Measurements from ENCODE around the gene TMEM168. TPM values are rescaled to one million over a fixed set of nuclear protein-coding genes. Genes with fewer than 3 reads are reported as not detected.

Gene TMEM168
- total and polyA plus RNA-seq, 2 of the 13 experiments (the other 11 are each of a cell fraction or from before 2014, with no cell fraction given): 8.7 to 15.7 TPM

DNA sequence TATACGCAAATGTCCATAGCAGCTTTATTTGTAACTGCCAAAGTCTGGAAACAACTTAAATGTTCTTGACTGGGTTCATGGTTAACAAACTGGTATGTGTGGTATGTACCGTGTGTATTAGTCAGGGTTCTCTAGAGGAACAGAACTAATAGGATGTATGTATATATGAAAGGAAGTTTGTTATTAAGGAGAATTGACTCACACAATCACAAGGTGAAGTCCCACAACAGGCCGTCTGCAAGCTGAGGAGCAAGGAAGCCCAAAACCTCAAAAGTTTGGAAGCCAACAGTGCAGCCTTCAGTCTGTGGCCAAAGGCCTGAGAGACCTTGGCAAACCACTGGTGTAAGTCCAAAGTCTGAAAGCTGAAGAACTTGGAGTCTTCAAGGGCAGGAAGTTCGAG, 66.8 kb downstream of the TMEM168 start:
- WGBS (ENCODE audit: low lambda C conversion rate): 24% methylated on average over 3 of the region's 4 CpGs
- TF ChIP-seq GATAD2A (CRISPR knock-in tag; IDR thresholded peaks at IDR 0.05): no peak
- TF ChIP-seq ZNF879 (CRISPR knock-in tag; IDR thresholded peaks at IDR 0.05): no peak
- TF ChIP-seq ZNF781 (CRISPR knock-in tag; IDR thresholded peaks at IDR 0.05; ENCODE audit: borderline replicate concordance, not compliant biosample characterization): no peak
- no peak for TF ChIP-seq FIP1L1 (IDR thresholded peaks at IDR 0.05; ENCODE audit: borderline replicate concordance, insufficient read depth, low read depth, low read length)
- TF ChIP-seq ZNF557 (CRISPR knock-in tag; IDR thresholded peaks at IDR 0.05): no peak
- TF ChIP-seq DNMT3B (CRISPR knock-in tag; conservative IDR thresholded peaks at IDR 0.05): no peak
- no peak for TF ChIP-seq NRL (CRISPR knock-in tag; IDR thresholded peaks at IDR 0.05; ENCODE audit: borderline replicate concordance)
- TF ChIP-seq IKZF5 (CRISPR knock-in tag; IDR thresholded peaks at IDR 0.05): no peak
- TF ChIP-seq ZNF782 (CRISPR knock-in tag; IDR thresholded peaks at IDR 0.05; ENCODE audit: borderline replicate concordance): no peak
- no peak for TF ChIP-seq ZNF7 (CRISPR knock-in tag; IDR thresholded peaks at IDR 0.05)
- TF ChIP-seq ZSCAN12 (CRISPR knock-in tag; IDR thresholded peaks at IDR 0.05): no peak
- no peak for TF ChIP-seq FOSL2 (CRISPR knock-in tag; IDR thresholded peaks at IDR 0.05)
- TF ChIP-seq TEAD2 (CRISPR knock-in tag; IDR thresholded peaks at IDR 0.05): no peak

More for the DNA sequence above, 66.8 kb downstream of the TMEM168 start:
- no peaks in the 10 kb centered on the region for H3K27me3 ChIP-seq (ENCODE audit: control insufficient read depth in 1 of 2, insufficient read depth in 2 of 2, low read length in 2 of 2)
- H3K9ac ChIP-seq (ENCODE audit: insufficient read depth, low read depth, low read length): no peak overlapping the region
- DNase-seq (ENCODE audit: low spot score) (no peak), FAIRE-seq (no peak), ATAC-seq (no peak)
- no peak overlapping the region for H2AFZ ChIP-seq (ENCODE audit: low read length)
- H4K20me1 ChIP-seq (ENCODE audit: insufficient read depth, low read length): no peaks in the 10 kb centered on the region
- H3K9me3 ChIP-seq (ENCODE audit: low read length): no peaks in the 10 kb centered on the region
- in situ Hi-C loops (cut with HindIII; ENCODE audit: extremely low pct_ligation_motif_present, low pct_unique_long_range_greater_than_20kb) (no loop called here), intact Hi-C loops (cut with micrococcal nuclease; ENCODE audit: unreplicated experiment) (no loop called here)
- no peaks in the 10 kb centered on the region for H3K36me3 ChIP-seq (replicated peaks in 1 of 2; ENCODE audit: control insufficient read depth in 1 of 2, insufficient read depth in 2 of 2, low read length in 2 of 2)
- ChIA-PET POLR2A (no interaction called here), CTCF (ENCODE audit: low intra/inter-chr PET ratio, low total read pairs) (no interaction called here)
- H3K4me3 ChIP-seq (replicated peaks in 1 of 3; ENCODE audit: insufficient read depth in 1 of 3, low read depth in 2 of 3, low read length in 3 of 3): no peak overlapping the region
- no TSS peak for BruUV-seq (replicated peaks)
- H3K79me2 ChIP-seq (ENCODE audit: insufficient read depth, low read length): no peaks in the 10 kb centered on the region
- H3K27ac ChIP-seq (ENCODE audit: extremely low read length, insufficient read depth, low read length): no peak overlapping the region
- no peak overlapping the region for H3K4me2 ChIP-seq (ENCODE audit: low read depth, low read length)
- H3K4me1 ChIP-seq (ENCODE audit: insufficient read depth, low read length): no peaks in the 10 kb centered on the region
